ENCODE measurements around the gene BPIFB4. TPM values are rescaled to one million over a fixed set of nuclear protein-coding genes. Genes with fewer than 3 reads are reported as not detected.

Gene BPIFB4
- total and polyA plus RNA-seq, 2 donors (not counting 3 experiments of a cell fraction or from before 2014, with no cell fraction given) = not detected

- H3K9ac ChIP-seq (replicated peaks; ENCODE audit: extremely low read depth, insufficient read depth, low read length) = no peak overlapping the region
- dilution Hi-C loops (cut with MboI; ENCODE audit: extremely low pct_ligation_motif_present, low sequenced_read_pairs) (no loop called here), intact Hi-C loops (cut with micrococcal nuclease) (no loop called here)
- no peaks in the 10 kb centered on the region for H3K9me1 ChIP-seq (replicated peaks; ENCODE audit: control insufficient read depth, extremely low read depth, insufficient read depth, low read length)
- TF ChIP-seq MYC (IDR thresholded peaks at IDR 0.05; ENCODE audit: low read depth, low read length) (no peak), EZH2 (IDR thresholded peaks at IDR 0.05; ENCODE audit: borderline replicate concordance, low read depth, low read length, severe bottlenecking) (no peak), JUN (IDR thresholded peaks at IDR 0.05; ENCODE audit: borderline replicate concordance, insufficient read depth, insufficient read length, low read depth) (no peak), FOS (IDR thresholded peaks at IDR 0.05; ENCODE audit: borderline replicate concordance, insufficient read depth, low read length) (no peak), MAX (IDR thresholded peaks at IDR 0.05; ENCODE audit: insufficient read depth, insufficient read length) (no peak), POLR2A (IDR thresholded peaks at IDR 0.05; ENCODE audit: low read depth, low read length) (no peak), CTCF (IDR thresholded peaks at IDR 0.05; ENCODE audit: extremely low read depth in 1 of 2, insufficient read depth in 1 of 2, low read depth in 1 of 2, low read length in 2 of 2) (no peak), GATA2 (IDR thresholded peaks at IDR 0.05; ENCODE audit: insufficient read depth, insufficient read length, low read depth, low read length) (no peak), POLR2AphosphoS5 (IDR thresholded peaks at IDR 0.05; ENCODE audit: insufficient read depth, low read depth, low read length) (no peak)
- DNase-seq (ENCODE audit: low read depth, low spot score) (no peak), FAIRE-seq (no peak)
- no peak overlapping the region for H3K27ac ChIP-seq (ENCODE audit: insufficient read depth, low read depth, low read length)
- H3K36me3 ChIP-seq (ENCODE audit: control insufficient read depth in 2 of 2, extremely low read depth in 1 of 2, insufficient read depth in 2 of 2, low read length in 2 of 2) = no peaks in the 10 kb centered on the region
- no peaks in the 10 kb centered on the region for H3K4me1 ChIP-seq (ENCODE audit: control insufficient read depth, extremely low read depth, insufficient read depth, low read length)
- no peaks in the 10 kb centered on the region for H3K79me2 ChIP-seq (ENCODE audit: control insufficient read depth, insufficient read depth, low read length)
- H2AFZ ChIP-seq (ENCODE audit: low read depth, low read length) = no peak overlapping the region
- POLR2A ChIA-PET = no interaction called here
- no peak overlapping the region for H3K4me3 ChIP-seq (replicated peaks in 1 of 3; ENCODE audit: insufficient read depth in 1 of 3, low read depth in 1 of 3, low read length in 3 of 3)
- CTCF ChIA-PET = no interaction called here
- no peaks in the 10 kb centered on the region for H4K20me1 ChIP-seq (replicated peaks; ENCODE audit: control insufficient read depth, extremely low read depth, insufficient read depth, low read length)
- no peaks in the 10 kb centered on the region for H3K9me3 ChIP-seq (replicated peaks; ENCODE audit: control insufficient read depth, insufficient read depth, low read length)
- no peaks in the 10 kb centered on the region for H3K27me3 ChIP-seq (ENCODE audit: control insufficient read depth in 2 of 2, insufficient read depth in 2 of 2, low read length in 2 of 2)
- BruUV-seq (replicated peaks) = no TSS peak
- H3K4me2 ChIP-seq (ENCODE audit: insufficient read depth, low read length) = no peak overlapping the region
Observed at GRCh38 chr20:33132513-33133372, 53.3 kb downstream of the BPIFB4 start.
